NCI-H1694 (cell line): ENCODE measurements around the gene CPNE1.
"Not testable (repeated sequence)": the region's sequence is repeated elsewhere in the genome, so short reads cannot be mapped to it uniquely, and the experiment has no call there.

Experiments used
- DNase-seq: peaks from one replicate; lab custom pipeline; 2025; lab: John Stamatoyannopoulos, UW

Gene CPNE1

GRCh38 chr20:35664466-35665206 is at the start of gene CPNE1, which contains the start of gene RBM12:
Gene CPNE1, minus strand, starts transcription at chr20:35664900. Its CDS starts 31,977 bp downstream, at chr20:35632923.
Gene RBM12, minus strand, starts transcription at chr20:35664900. Its CDS starts 9,578 bp downstream, at chr20:35655322.
- peak; percentile 68 for DNase-seq

GRCh38 chr20:35714127-35714526 is 49.4 kb upstream of the CPNE1 start:
- DNase-seq, result no peak

GRCh38 chr20:35713120-35713519 is 48.4 kb upstream of the CPNE1 start:
- not testable (repeated sequence) for DNase-seq

GRCh38 chr20:35711588-35712209 is 47.0 kb upstream of the CPNE1 start:
- no peak for DNase-seq

- DNase-seq, result no peak
These were observed 46.3 kb upstream of the CPNE1 start for GRCh38 chr20:35710884-35711587.

GRCh38 chr20:35710039-35710438 is 45.3 kb upstream of the CPNE1 start:
- no peak for DNase-seq

GRCh38 chr20:35709259-35709658 is 44.6 kb upstream of the CPNE1 start:
- DNase-seq, result no peak

- DNase-seq, result no peak
These were observed 43.8 kb upstream of the CPNE1 start for GRCh38 chr20:35708502-35708901.

- not testable (repeated sequence) for DNase-seq
These were observed 42.2 kb upstream of the CPNE1 start for GRCh38 chr20:35706591-35707529.

GRCh38 chr20:35705894-35706293 is 41.2 kb upstream of the CPNE1 start:
- not testable (repeated sequence) for DNase-seq

- DNase-seq, result no peak
These were observed 40.0 kb upstream of the CPNE1 start for GRCh38 chr20:35704514-35705261.

GRCh38 chr20:35702824-35703695 is 38.4 kb upstream of the CPNE1 start:
- no peak for DNase-seq

GRCh38 chr20:35702051-35702823 is 37.5 kb upstream of the CPNE1 start:
- no peak for DNase-seq

GRCh38 chr20:35700625-35701148 is 36.0 kb upstream of the CPNE1 start:
- DNase-seq, result no peak

- no peak for DNase-seq
These were observed 35.4 kb upstream of the CPNE1 start for GRCh38 chr20:35699957-35700624.

- peak; percentile 66 for DNase-seq
These were observed 34.6 kb upstream of the CPNE1 start, which contains the start of the genes NFS1 and ROMO1 for GRCh38 chr20:35699127-35699956. Gene NFS1, minus strand, starts transcription at chr20:35699352. Its CDS starts 64 bp downstream, at chr20:35699288. Gene ROMO1, plus strand, starts transcription at chr20:35699405. Its CDS starts 228 bp downstream, at chr20:35699633.
